ENCODE data around the gene RNU1-1.
"Not testable (repeated sequence)": the region's sequence is repeated elsewhere in the genome, so short reads cannot be mapped to it uniquely, and the experiment has no call there.

The RNU1-1 gene

GRCh38 chr1:16491056-16491675 lies 22.9 kb downstream of the RNU1-1 start:
- no peak for DNase-seq

- DNase-seq = not testable (repeated sequence)
Measured at GRCh38 chr1:16489195-16489880, 24.7 kb downstream of the RNU1-1 start.

GRCh38 chr1:16487011-16487410 lies 27.1 kb downstream of the RNU1-1 start:
- not testable (repeated sequence) for DNase-seq

GRCh38 chr1:16486316-16486715 lies 27.8 kb downstream of the RNU1-1 start:
- DNase-seq = not testable (repeated sequence)

GRCh38 chr1:16484931-16485330 lies 29.2 kb downstream of the RNU1-1 start:
- DNase-seq = no peak

- no peak for DNase-seq
Measured at GRCh38 chr1:16484501-16484835, 29.6 kb downstream of the RNU1-1 start.

GRCh38 chr1:16483639-16484500 lies 30.2 kb downstream of the RNU1-1 start:
- DNase-seq = not testable (repeated sequence)

- DNase-seq = not testable (repeated sequence)
Measured at GRCh38 chr1:16483146-16483545, 30.9 kb downstream of the RNU1-1 start.

- no peak for DNase-seq
Measured at GRCh38 chr1:16478091-16478490, 36.0 kb downstream of the RNU1-1 start.

GRCh38 chr1:16475771-16476770 lies 38.0 kb downstream of the RNU1-1 start:
- not testable (repeated sequence) for DNase-seq

GRCh38 chr1:16474891-16475290 lies 39.2 kb downstream of the RNU1-1 start:
- DNase-seq = not testable (repeated sequence)

GRCh38 chr1:16474166-16474800 lies 39.8 kb downstream of the RNU1-1 start:
- no peak for DNase-seq

- DNase-seq = no peak
Measured at GRCh38 chr1:16468558-16468957, 45.5 kb downstream of the RNU1-1 start.

- no peak for DNase-seq
Measured at GRCh38 chr1:16464917-16465625, 49.0 kb downstream of the RNU1-1 start.
